K562 (cell line): ENCODE results near the gene CD55. TPM values are rescaled to one million over a fixed set of nuclear protein-coding genes. Genes with fewer than 3 reads are reported as not detected.

Experiments
- GABPB2 ChIP-seq: fragments of 250-450 bp; sonication (Bioruptor Pico); conservative IDR thresholded peaks from 2 replicates; pipeline ENCODE4 v1.5.1; 2021; ENCODE audit warnings: mild to moderate bottlenecking
- HNRNPH1 ChIP-seq: fragments of 200-400 bp; formaldehyde crosslinking; optimal IDR thresholded peaks from 2 replicates; pipeline ENCODE3; 2017; ENCODE audit warnings: low read depth, mild to moderate bottlenecking, low read length, moderate library complexity
- LARP7 ChIP-seq: fragments of 450-650 bp; IDR thresholded peaks from 2 replicates; pipeline ENCODE4 v1.6.1; 2016
- PREB ChIP-seq: sonication (generic); formaldehyde crosslinking; IDR thresholded peaks from 2 replicates; pipeline ENCODE4 v1.8.1; 2023; ENCODE audit warnings: mild to moderate bottlenecking, missing genetic modification reagents
- RCOR1 ChIP-seq, 2 experiments: IDR thresholded peaks; 2 replicates each; pipeline ENCODE4 v1.6.1; 2012; ENCODE audit warnings: low read depth in 2 of 2, low read length in 2 of 2, borderline replicate concordance in 1 of 2, improper control_type of control experiment in 1 of 2
- RREB1 ChIP-seq: fragments of 250-450 bp; sonication (Bioruptor Pico); IDR thresholded peaks from 2 replicates; pipeline ENCODE4 v1.4.0; 2020
- SAFB ChIP-seq: fragments of 200-400 bp; formaldehyde crosslinking; IDR thresholded peaks from 2 replicates; pipeline ENCODE4 v1.6.1; 2017; ENCODE audit warnings: low read depth, low read length, borderline replicate concordance
- SRSF7 ChIP-seq: fragments of 200-400 bp; formaldehyde crosslinking; optimal IDR thresholded peaks from 2 replicates; pipeline ENCODE3; 2017; ENCODE audit warnings: mild to moderate bottlenecking, low read depth, low read length
- THAP7 ChIP-seq: fragments of 250-450 bp; sonication (Bioruptor Pico); IDR thresholded peaks from 2 replicates; pipeline ENCODE4 v1.5.0; 2021
- ZNF134 ChIP-seq: fragments of 250-450 bp; sonication (Bioruptor Pico); conservative IDR thresholded peaks from 2 replicates; pipeline ENCODE4 v1.4.0; 2020
- ZNF217 ChIP-seq: sonication (generic); formaldehyde crosslinking; IDR thresholded peaks from 2 replicates; pipeline ENCODE4 v1.8.0; 2022; ENCODE audit warnings: mild to moderate bottlenecking, missing genetic modification reagents
- ZNF398 ChIP-seq: fragments of 250-450 bp; sonication (Bioruptor Pico); IDR thresholded peaks from 2 replicates; pipeline ENCODE4 v1.8.0; 2021; ENCODE audit warnings: moderate library complexity, mild to moderate bottlenecking, inconsistent platforms
- ZNF609 ChIP-seq: sonication (generic); formaldehyde crosslinking; IDR thresholded peaks from 2 replicates; pipeline ENCODE4 v1.8.1; 2023; ENCODE audit warnings: missing genetic modification reagents, mild to moderate bottlenecking, borderline replicate concordance
- polyA plus RNA-seq, 8 experiments: library from polyadenylated mRNA; depleted of rRNA in 4 of 8; stranded (reverse) in 5 of 8; unstranded in 3 of 8; fragments of >200 nt; fragmentation: Nextera tagmentation in 2 of 8; fragmentation: Illumina TruSeq in 1 of 8; extraction: Ambion mirVana in 2 of 8; extraction: Trizol in 1 of 8; gene quantifications; 2 replicates each; pipeline versions ENCODE4 v1.2.1 to v1.2.3, GENCODE V29; 2011 to 2014; ENCODE audit warnings: inconsistent platforms in 1 of 8, missing spikeins in 1 of 8
- total RNA-seq, 7 experiments: library from RNA; depleted of rRNA in 6 of 7; stranded (reverse); fragments of >200 nt in 6 of 7; fragmentation: Illumina TruSeq in 2 of 7; extraction: Trizol in 2 of 7; gene quantifications; 2 replicates each; pipeline versions ENCODE4 v1.2.1 to v1.2.3, GENCODE V29; 2011 to 2021; ENCODE audit warnings: low replicate concordance in 1 of 7

Gene CD55
- total and polyA plus RNA-seq, 9 of the 15 experiments (the other 6 are each of a cell fraction or from before 2014, with no cell fraction given) = 17.7 to 150 (median 97.0) TPM

- TF ChIP-seq ZNF609 = 0 out of 2 replicates have a peak, but pooled peaks have one; percentile 43
- no peak for TF ChIP-seq RREB1 (CRISPR knock-in tag)
- TF ChIP-seq PREB = no peak
- TF ChIP-seq GABPB2 (CRISPR knock-in tag) = no peak
- TF ChIP-seq SRSF7 = no peak
- no peak for TF ChIP-seq SAFB
- TF ChIP-seq ZNF134 (CRISPR knock-in tag) = no peak
- no peak for TF ChIP-seq HNRNPH1
- no peak for TF ChIP-seq ZNF398
- TF ChIP-seq LARP7 = no peak
- no peak for TF ChIP-seq THAP7 (CRISPR knock-in tag)
- TF ChIP-seq ZNF217 (CRISPR knock-in tag) = no peak
- peak; percentile 85 to 98; a peak in 3 of 4 replicates for TF ChIP-seq RCOR1 (IDR thresholded peaks at IDR 0.05; ENCODE audit: borderline replicate concordance in 1 of 2, low read depth in 2 of 2, low read length in 2 of 2)
These were observed 11.7 kb upstream of the CD55 start (continued) for GRCh38 chr1:207309745-207310273.
